Upper lobe of left lung (tissue), 6 donors: ENCODE data around the gene ICE2. TPM values are rescaled to one million over a fixed set of nuclear protein-coding genes. Genes with fewer than 3 reads are reported as not detected.

ENCODE experiments used
- ATAC-seq, 2 donors: fragments of 200-7000 bp; cut with Tn5 transposase; one replicate each; pipeline ENCODE4 v1.9.1; 2022; ENCODE audit warnings: mild to moderate bottlenecking in 2 of 2, moderate library complexity in 2 of 2; ENCODE audit not compliant: low FRiP score in 2 of 2
- DNase-seq, 2 donors: peaks; one replicate each; pipeline ENCODE4 v3.0.0-alpha.2; 2019 to 2020
- H3K27ac ChIP-seq, 4 donors: fragments of 200-600 bp; sonication (generic); one replicate each; pipeline ENCODE4 v1.5.1; 2016 to 2019
- H3K27me3 ChIP-seq, 4 donors: fragments of 200-600 bp; sonication (generic); one replicate each; pipeline ENCODE4 v1.5.1; 2017 to 2019
- H3K36me3 ChIP-seq, 4 donors: fragments of 200-600 bp; sonication (generic); one replicate each; pipeline ENCODE4 v1.5.1; 2016 to 2019
- H3K4me1 ChIP-seq, 4 donors: fragments of 200-600 bp; sonication (generic); one replicate each; pipeline ENCODE4 v1.5.1; 2018 to 2019
- H3K4me3 ChIP-seq, 4 donors: fragments of 200-600 bp; sonication (generic); one replicate each; pipeline ENCODE4 v1.5.1; 2017 to 2019; ENCODE audit warnings: mild to moderate bottlenecking in 2 of 4, moderate library complexity in 1 of 4
- H3K9me3 ChIP-seq, 4 donors: fragments of 200-600 bp; sonication (generic); one replicate each; pipeline ENCODE4 v1.5.1; 2018 to 2019
- EP300 ChIP-seq, 4 donors: sonication (generic); formaldehyde crosslinking; IDR thresholded peaks; one replicate each; pipeline ENCODE4 v1.5.1; 2017; ENCODE audit warnings: antibody characterized with exemption in 4 of 4, control low read depth in 2 of 4
- POLR2A ChIP-seq, 4 donors: fragments of 450-650 bp; IDR thresholded peaks; one replicate each; pipeline ENCODE4 v1.5.1; 2016 to 2017; ENCODE audit warnings: antibody characterized with exemption in 4 of 4, mild to moderate bottlenecking in 2 of 4
- POLR2AphosphoS5 ChIP-seq, 2 donors: sonication (generic); formaldehyde crosslinking; IDR thresholded peaks; one replicate each; pipeline ENCODE4 v1.5.1; 2017; ENCODE audit warnings: antibody characterized with exemption in 2 of 2
- WGBS, 2 donors: methylation state at CpG; one replicate each; pipeline ENCODE4 v1.1.5; 2017 to 2018; 5-methylcytosine and 5-hydroxymethylcytosine counted together
- total RNA-seq, 6 donors: library from RNA; depleted of rRNA in 4 of 6; stranded (reverse); fragments of >200 nt in 4 of 6; gene quantifications; one replicate each; pipeline versions ENCODE4 v1.1.0 to v1.2.1, GENCODE V29; 2016 to 2021
- TF ChIP-seq, protein P1 (sequence below), 6 experiments: fragments of 450-650 bp in 4 of 6; fragments of 200-600 bp in 2 of 6; sonication (generic) in 2 of 6; IDR thresholded peaks; one replicate each; pipeline ENCODE4 v1.5.1; 2016 to 2019; ENCODE audit warnings: antibody characterized with exemption in 6 of 6
- donor health status: DM: no; HTN: no; CAD: no; lungs with moderate emphysema.
- donor health status: DM: no; HTN: yes; CAD: no; lungs with severe emphysema.

ICE2 gene
- total RNA-seq, 6 donors from 2014 or later, result 15.0 to 40.7 (median 32.8) TPM

DNA sequence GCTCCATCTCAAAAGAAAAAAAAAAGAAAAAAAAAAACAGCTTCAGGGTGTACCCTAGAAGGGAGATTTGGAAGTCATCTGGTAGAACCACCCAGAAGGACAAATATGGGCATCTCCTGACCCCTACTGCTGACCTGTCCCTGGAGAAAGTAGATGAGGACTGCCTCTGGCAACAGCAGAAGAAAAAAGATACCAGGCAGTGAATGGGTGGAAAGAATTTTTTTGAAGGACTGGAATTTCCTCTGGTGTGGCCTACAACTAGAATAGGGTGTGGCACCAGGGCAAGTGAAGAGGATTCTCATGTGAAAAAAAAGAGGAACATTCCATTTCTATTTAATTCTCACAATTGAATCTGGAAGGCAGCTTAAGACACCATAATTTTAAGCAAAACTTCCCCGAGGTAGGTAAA, 84.2 kb downstream of the ICE2 start:
- ATAC-seq, result no peak
- TF ChIP-seq EP300 (IDR thresholded peaks at IDR 0.05), result no peak
- TF ChIP-seq POLR2AphosphoS5 (IDR thresholded peaks at IDR 0.05), result no peak
- TF ChIP-seq POLR2A (IDR thresholded peaks at IDR 0.05), result no peak
- TF ChIP-seq, protein P1, sequence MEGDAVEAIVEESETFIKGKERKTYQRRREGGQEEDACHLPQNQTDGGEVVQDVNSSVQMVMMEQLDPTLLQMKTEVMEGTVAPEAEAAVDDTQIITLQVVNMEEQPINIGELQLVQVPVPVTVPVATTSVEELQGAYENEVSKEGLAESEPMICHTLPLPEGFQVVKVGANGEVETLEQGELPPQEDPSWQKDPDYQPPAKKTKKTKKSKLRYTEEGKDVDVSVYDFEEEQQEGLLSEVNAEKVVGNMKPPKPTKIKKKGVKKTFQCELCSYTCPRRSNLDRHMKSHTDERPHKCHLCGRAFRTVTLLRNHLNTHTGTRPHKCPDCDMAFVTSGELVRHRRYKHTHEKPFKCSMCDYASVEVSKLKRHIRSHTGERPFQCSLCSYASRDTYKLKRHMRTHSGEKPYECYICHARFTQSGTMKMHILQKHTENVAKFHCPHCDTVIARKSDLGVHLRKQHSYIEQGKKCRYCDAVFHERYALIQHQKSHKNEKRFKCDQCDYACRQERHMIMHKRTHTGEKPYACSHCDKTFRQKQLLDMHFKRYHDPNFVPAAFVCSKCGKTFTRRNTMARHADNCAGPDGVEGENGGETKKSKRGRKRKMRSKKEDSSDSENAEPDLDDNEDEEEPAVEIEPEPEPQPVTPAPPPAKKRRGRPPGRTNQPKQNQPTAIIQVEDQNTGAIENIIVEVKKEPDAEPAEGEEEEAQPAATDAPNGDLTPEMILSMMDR (IDR thresholded peaks at IDR 0.05), result no peak
- Histone ChIP-seq H3K36me3 (peaks cover 0 to 23% (median 2%) of the 10 kb centered on the region in 4 donors), H3K4me1 (peaks cover 72 to 81% (median 76%) of the 10 kb centered on the region in 4 donors), H3K27me3 (no peaks in the 10 kb centered on the region), H3K4me3 (peak overlapping the region in 1 of 4 donors; percentile 93), H3K27ac (peak overlapping the region; percentile 99 to 100 (median 99)), H3K9me3 (no peaks in the 10 kb centered on the region)
- DNase-seq, result no peak
- 50 to 60% methylated on average over 1 of the region's 1 CpG for WGBS, 2 donors

DNA sequence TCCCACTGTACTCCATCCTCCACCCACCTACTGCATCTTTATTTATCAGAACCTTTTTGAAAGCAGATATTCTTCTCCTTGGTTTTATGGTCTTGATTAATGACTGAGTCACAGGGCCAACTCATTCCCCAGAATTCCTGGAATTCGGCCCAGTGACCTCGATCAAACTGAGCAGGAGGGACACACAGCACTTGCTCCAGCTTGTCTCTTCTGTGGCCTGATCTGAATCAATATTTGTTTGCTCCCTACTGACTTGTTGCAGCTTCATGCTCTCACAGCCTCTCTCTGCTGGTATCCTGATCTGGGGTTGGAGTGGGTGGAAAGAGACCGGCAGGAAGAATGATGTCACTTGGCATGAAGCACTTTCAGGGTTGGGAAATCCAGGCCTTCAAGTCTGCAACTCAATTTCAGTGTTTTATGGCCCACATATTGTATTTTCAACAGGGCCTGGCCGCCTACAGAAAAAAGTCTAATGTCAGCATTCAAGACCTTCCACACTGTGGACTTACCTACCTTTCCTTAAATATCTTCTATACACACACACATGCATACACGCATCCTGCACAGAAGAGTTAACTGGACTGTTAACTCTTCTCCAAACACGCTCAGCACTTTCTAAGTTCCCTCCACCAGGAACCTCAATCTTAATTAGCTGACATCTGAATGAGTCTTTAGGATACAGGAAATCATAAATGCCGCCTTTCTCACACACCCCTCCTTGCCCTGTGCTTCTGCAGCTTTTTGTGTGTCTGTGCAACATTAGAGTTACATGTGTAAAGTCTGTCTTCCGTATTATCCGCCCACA, 85.8 kb downstream of the ICE2 start:
- Histone ChIP-seq H3K4me3 (peak overlapping the region in 2 of 4 donors; percentile 1 to 93), H3K27ac (peak overlapping the region; percentile 99 to 100 (median 99)), H3K27me3 (no peaks in the 10 kb centered on the region), H3K9me3 (no peaks in the 10 kb centered on the region), H3K36me3 (peaks cover 0 to 23% (median 2%) of the 10 kb centered on the region in 4 donors), H3K4me1 (peaks cover 80 to 91% (median 84%) of the 10 kb centered on the region in 4 donors)
- 32 to 42% methylated on average over 9 of the region's 9 CpGs for WGBS, 2 donors
- ATAC-seq, result peak; percentile 56 to 62
- peak in 1 of 2 donors; percentile 85 for DNase-seq
- TF ChIP-seq POLR2A (IDR thresholded peaks at IDR 0.05) (peak in 2 of 4 donors; percentile 26 to 37), POLR2AphosphoS5 (IDR thresholded peaks at IDR 0.05) (peak; percentile 69 to 79), EP300 (IDR thresholded peaks at IDR 0.05) (peak in 2 of 4 donors; percentile 29 to 75)
- TF ChIP-seq, protein P1 (IDR thresholded peaks at IDR 0.05), result no peak

DNA sequence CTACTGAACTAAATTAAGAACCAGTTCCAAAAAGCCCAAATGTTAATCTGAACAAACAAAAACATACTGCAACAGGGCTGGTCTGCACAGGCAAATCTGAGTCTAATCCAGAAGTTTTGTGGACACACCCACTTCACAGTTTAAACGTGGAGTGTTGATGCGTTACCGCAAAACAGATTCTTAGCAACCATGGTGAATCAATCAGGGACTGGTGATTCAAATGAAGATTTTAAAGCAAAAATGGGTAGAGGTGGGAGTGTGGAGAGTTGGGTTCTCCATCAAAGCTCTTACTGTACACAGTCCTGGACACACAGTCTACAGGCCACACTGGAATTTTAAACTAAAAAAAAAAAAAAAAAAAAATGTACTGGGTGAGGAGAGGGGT, 86.3 kb downstream of the ICE2 start:
- peak in 1 of 4 donors; percentile 30 for TF ChIP-seq EP300 (IDR thresholded peaks at IDR 0.05)
- TF ChIP-seq, protein P1 (IDR thresholded peaks at IDR 0.05), result no peak
- WGBS, 2 donors, result 23 to 35% methylated on average over 3 of the region's 3 CpGs
- Histone ChIP-seq H3K9me3 (no peaks in the 10 kb centered on the region), H3K4me1 (peaks cover 82 to 89% (median 86%) of the 10 kb centered on the region in 4 donors), H3K27me3 (no peaks in the 10 kb centered on the region), H3K27ac (peak overlapping the region; percentile 99 to 100 (median 99)), H3K36me3 (peaks cover 0 to 23% (median 2%) of the 10 kb centered on the region in 4 donors), H3K4me3 (peak overlapping the region in 1 of 4 donors; percentile 93)
- ATAC-seq (peak in 1 of 2 donors; percentile 54), DNase-seq (no peak)

DNA sequence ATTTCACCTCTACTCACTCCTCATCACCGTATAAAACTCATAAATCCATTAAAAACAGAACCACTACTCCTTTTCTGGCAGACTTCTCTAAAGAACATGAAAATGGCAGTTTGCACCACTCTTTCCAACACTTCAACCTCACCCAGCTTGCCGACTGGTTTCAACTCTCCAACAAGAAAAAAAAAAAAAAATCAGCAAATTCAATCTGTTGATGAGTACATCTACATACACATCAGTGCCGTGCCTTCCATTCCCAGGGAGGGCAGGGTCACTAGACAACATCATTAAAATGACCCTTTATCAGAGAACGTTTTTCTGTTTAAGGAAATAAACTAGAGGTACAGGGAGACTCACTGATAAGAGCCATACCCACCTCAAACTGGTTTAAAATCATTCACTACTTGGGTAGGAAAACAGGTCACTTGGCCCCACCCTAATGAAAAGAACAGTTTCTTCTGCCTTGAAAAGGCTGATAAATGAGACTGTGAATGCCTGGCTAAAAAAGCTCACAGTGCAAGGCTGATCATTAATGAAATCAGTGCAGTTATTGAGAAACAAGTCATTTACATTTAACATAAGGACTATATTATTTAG, 87.1 kb downstream of the ICE2 start:
- Histone ChIP-seq H3K9me3 (no peaks in the 10 kb centered on the region), H3K27me3 (no peaks in the 10 kb centered on the region), H3K36me3 (peaks cover 0 to 23% (median 2%) of the 10 kb centered on the region in 4 donors), H3K27ac (peak overlapping the region; percentile 19 to 99 (median 99)), H3K4me3 (peak overlapping the region in 1 of 4 donors; percentile 14), H3K4me1 (peaks cover 81 to 91% (median 88%) of the 10 kb centered on the region in 4 donors)
- no peak for DNase-seq
- TF ChIP-seq POLR2A (IDR thresholded peaks at IDR 0.05) (no peak), EP300 (IDR thresholded peaks at IDR 0.05) (no peak), POLR2AphosphoS5 (IDR thresholded peaks at IDR 0.05) (no peak)
- TF ChIP-seq, protein P1 (IDR thresholded peaks at IDR 0.05), result no peak
- no peak for ATAC-seq
- WGBS, 2 donors, result 35 to 36% methylated on average over 4 of the region's 4 CpGs
